IMR-90 (cell line): ENCODE data around the gene STKLD1. TPM values are rescaled to one million over a fixed set of nuclear protein-coding genes. Genes with fewer than 3 reads are reported as not detected.
A peak's percentile ranks its signal among the peaks of the same experiment; 100 is the strongest.

Source experiments
- ATAC-seq: fragments of 200-7000 bp; cut with Tn5 transposase; 2 replicates; pipeline ENCODE4 v1.9.1; 2020; ENCODE audit warnings: low read depth, mild to moderate bottlenecking, moderate library complexity
- BruUV-seq: library from RNA; stranded (reverse); fragments of 400-500 nt; replicated peaks from 2 replicates; lab custom pipeline; 2021; lab: Mats Ljungman, UMichigan
- CTCF ChIA-PET: fragments of 300-600 bp; formaldehyde crosslinking; extraction: SDS; loops from one replicate; lab custom pipeline; 2021; ENCODE audit warnings: antibody characterized with exemption; lab: Yijun Ruan, JAX
- POLR2A ChIA-PET: fragments of 300-600 bp; sonication (Branson Sonifier 250); formaldehyde crosslinking; loops from one replicate; lab custom pipeline; 2022; ENCODE audit warnings: antibody characterized with exemption; ENCODE audit not compliant: unreplicated experiment; lab: Charles Lee
- DNase-seq: peaks from one replicate; pipeline ENCODE4 v3.0.0; 2013
- H2AFZ ChIP-seq: replicated peaks from 2 replicates; pipeline ENCODE3; 2013; ENCODE audit warnings: low read length, mild to moderate bottlenecking; ENCODE audit not compliant: poor library complexity
- H2AK5ac ChIP-seq: 2 replicates; pipeline ENCODE4 v1.6.1; 2013; ENCODE audit warnings: low read depth, low read length, inconsistent platforms
- H2AK9ac ChIP-seq: replicated peaks from 2 replicates; pipeline ENCODE3; 2013; ENCODE audit warnings: mild to moderate bottlenecking, low read depth, low read length, moderate library complexity; ENCODE audit not compliant: poor library complexity
- H2BK120ac ChIP-seq: 2 replicates; pipeline ENCODE4 v1.6.1; 2013; ENCODE audit warnings: low read depth, low read length, inconsistent platforms
- H2BK15ac ChIP-seq: 3 replicates; pipeline ENCODE4 v1.6.1; 2013; ENCODE audit warnings: low read depth, low read length, inconsistent platforms
- H2BK20ac ChIP-seq: 2 replicates; pipeline ENCODE4 v1.6.1; 2013; ENCODE audit warnings: low read depth, mild to moderate bottlenecking, inconsistent platforms, low read length, moderate library complexity
- H2BK5ac ChIP-seq: 2 replicates; pipeline ENCODE4 v1.6.1; 2013; ENCODE audit warnings: mild to moderate bottlenecking, low read depth, low read length, inconsistent platforms; ENCODE audit not compliant: poor library complexity, severe bottlenecking
- H3K14ac ChIP-seq: replicated peaks from 2 replicates; pipeline ENCODE4 v1.6.1; 2013; ENCODE audit warnings: low read depth, low read length, inconsistent platforms
- H3K18ac ChIP-seq: 2 replicates; pipeline ENCODE4 v1.6.1; 2013; ENCODE audit warnings: low read depth, low read length, control low read depth
- H3K23ac ChIP-seq: 2 replicates; pipeline ENCODE4 v1.6.1; 2013; ENCODE audit warnings: low read depth, low read length, inconsistent platforms
- H3K27ac ChIP-seq: 2 replicates; pipeline ENCODE4 v1.5.1; 2013; ENCODE audit warnings: mild to moderate bottlenecking, control low read depth, low read length; ENCODE audit not compliant: insufficient read depth
- H3K27me3 ChIP-seq: 2 replicates; pipeline ENCODE4 v1.6.1; 2013; ENCODE audit warnings: low read length; ENCODE audit not compliant: control insufficient read depth, insufficient read depth
- H3K36me3 ChIP-seq: 2 replicates; pipeline ENCODE4 v1.6.1; 2013; ENCODE audit warnings: low read length, mixed read lengths; ENCODE audit not compliant: control insufficient read depth, insufficient read depth
- H3K4ac ChIP-seq: 2 replicates; pipeline ENCODE4 v1.6.1; 2013; ENCODE audit warnings: low read depth, low read length, inconsistent platforms
- H3K4me1 ChIP-seq: 2 replicates; pipeline ENCODE4 v1.6.1; 2013; ENCODE audit warnings: low read length, mixed read lengths; ENCODE audit not compliant: control insufficient read depth, insufficient read depth
- H3K4me2 ChIP-seq: 2 replicates; pipeline ENCODE4 v1.6.1; 2013; ENCODE audit warnings: low read depth, mild to moderate bottlenecking, control low read depth, low read length, moderate library complexity
- H3K4me3 ChIP-seq: 2 replicates; pipeline ENCODE4 v1.5.1; 2013; ENCODE audit warnings: low read depth, mild to moderate bottlenecking, control low read depth, low read length, moderate library complexity; ENCODE audit not compliant: insufficient read depth
- H3K56ac ChIP-seq: 2 replicates; pipeline ENCODE4 v1.6.1; 2013; ENCODE audit warnings: low read length, inconsistent platforms; ENCODE audit not compliant: insufficient read depth; ENCODE audit errors: extremely low read depth
- H3K79me1 ChIP-seq, 2 experiments: 2 replicates each; pipeline ENCODE4 v1.6.1; 2013; ENCODE audit warnings: low read length in 2 of 2, inconsistent platforms in 1 of 2, low read depth in 1 of 2
- H3K9ac ChIP-seq: 2 replicates; pipeline ENCODE4 v1.6.1; 2013; ENCODE audit warnings: low read depth, low read length, control low read depth
- H3K9me1 ChIP-seq: 2 replicates; pipeline ENCODE4 v1.6.1; 2013; ENCODE audit warnings: low read length, inconsistent platforms; ENCODE audit not compliant: insufficient read depth
- H3K9me3 ChIP-seq: 2 replicates; pipeline ENCODE4 v1.6.1; 2013; ENCODE audit warnings: low read length; ENCODE audit not compliant: control insufficient read depth, insufficient read depth
- H4K20me1 ChIP-seq: 2 replicates; pipeline ENCODE4 v1.6.1; 2013; ENCODE audit warnings: low read length, inconsistent platforms; ENCODE audit not compliant: insufficient read depth
- H4K5ac ChIP-seq: 2 replicates; pipeline ENCODE4 v1.6.1; 2013; ENCODE audit warnings: mild to moderate bottlenecking, low read depth, low read length, control low read depth
- H4K8ac ChIP-seq, 2 experiments: 2 replicates each; pipeline ENCODE4 v1.6.1; 2013; ENCODE audit warnings: low read depth in 2 of 2, low read length in 2 of 2, control low read depth in 1 of 2, inconsistent platforms in 1 of 2
- H4K91ac ChIP-seq: 2 replicates; pipeline ENCODE4 v1.6.1; 2013; ENCODE audit warnings: low read depth, low read length, inconsistent platforms; ENCODE audit not compliant: insufficient read depth
- BHLHE40 ChIP-seq: fragments of 150-350 bp; IDR thresholded peaks from 2 replicates; pipeline ENCODE4 v1.6.1; 2016; ENCODE audit warnings: mild to moderate bottlenecking, low read depth, low read length
- CTCF ChIP-seq: conservative IDR thresholded peaks from 2 replicates; pipeline ENCODE4 v1.5.1; 2012; ENCODE audit warnings: mild to moderate bottlenecking, low read depth, low read length, improper control_type of control experiment
- FOS ChIP-seq: fragments of 150-350 bp; IDR thresholded peaks from 2 replicates; pipeline ENCODE4 v1.6.1; 2016; ENCODE audit warnings: low read depth, low read length
- RAD21 ChIP-seq: IDR thresholded peaks from 2 replicates; pipeline ENCODE4 v1.6.1; 2012; ENCODE audit warnings: low read length, improper control_type of control experiment
- SMC3 ChIP-seq: fragments of 150-350 bp; IDR thresholded peaks from 2 replicates; pipeline ENCODE4 v1.6.1; 2016; ENCODE audit warnings: low read depth, mild to moderate bottlenecking, antibody characterized with exemption, low read length, moderate library complexity
- WGBS, 2 experiments: methylation state at CpG; one replicate each; pipeline versions ENCODE4 v1.1.5 to v1.1.7; 2013; ENCODE audit warnings: missing lambda C conversion rate in 2 of 2; ENCODE audit not compliant: insufficient read length in 1 of 2; ENCODE audit errors: extremely low coverage in 2 of 2; 5-methylcytosine and 5-hydroxymethylcytosine counted together
- dilution Hi-C: fragments of 300-500 bp; cut with HindIII; formaldehyde crosslinking; loops from one replicate; pipeline ENCODE4 v1.14.3; 2018; ENCODE audit warnings: low sequenced_read_pairs; ENCODE audit not compliant: unreplicated experiment
- in situ Hi-C: fragments of 300-500 bp; cut with MboI; formaldehyde crosslinking; loops from 3 replicates; pipeline ENCODE4 v1.14.3; 2019; ENCODE audit warnings: low sequenced_read_pairs, inconsistent platforms, mixed read lengths
- intact Hi-C: fragments of 100-400 bp; cut with micrococcal nuclease; formaldehyde crosslinking; loops from 2 replicates; pipeline ENCODE4 v1.10.0; 2022
- polyA plus RNA-seq, 3 experiments: library from polyadenylated mRNA; depleted of rRNA; stranded (reverse); fragments of >200 nt; gene quantifications; 2 replicates each; pipeline ENCODE4 v1.2.3, GENCODE V29; 2012; ENCODE audit warnings: low replicate concordance in 1 of 3
- total RNA-seq: library from RNA; depleted of rRNA; stranded (reverse); fragments of >200 nt; gene quantifications from 2 replicates; pipeline ENCODE4 v1.2.3, GENCODE V29; 2012

The STKLD1 gene
- total and polyA plus RNA-seq, 2 of the 4 experiments (the other 2 are of a cell fraction) = 0.54 to 0.65 TPM

- ATAC-seq = no peak
- no peak overlapping the region for H3K4me3 ChIP-seq
- no peak for DNase-seq
- no peak overlapping the region for H3K18ac ChIP-seq
- no peak overlapping the region for H4K5ac ChIP-seq
- H3K4ac ChIP-seq = no peak overlapping the region
- POLR2A ChIA-PET = no interaction called here
- intact Hi-C loops (no loop called here), dilution Hi-C loops (no loop called here), in situ Hi-C loops (no loop called here)
- no peak overlapping the region for H2AK5ac ChIP-seq
- H2BK5ac ChIP-seq = no peak overlapping the region
- peaks cover 10% of the 10 kb centered on the region; the same call in 1 of the 2 replicates for H3K4me1 ChIP-seq
- H3K36me3 ChIP-seq = peaks cover 44% of the 10 kb centered on the region
- no TSS peak for BruUV-seq
- 73% methylated on average over 3 of the region's 20 CpGs; no CpG with 5 or more reads in 1 of the 2 experiments for WGBS, 2 experiments
- peaks cover 37 to 87% of the 10 kb centered on the region in 2 experiments for H3K79me1 ChIP-seq
- H3K9ac ChIP-seq = no peak overlapping the region
- no peaks in the 10 kb centered on the region; the same call in 1 of the 2 replicates for H3K9me1 ChIP-seq
- no peak overlapping the region for H2BK20ac ChIP-seq
- no peak overlapping the region for H2AFZ ChIP-seq
- no peak overlapping the region for H4K91ac ChIP-seq
- CTCF ChIA-PET = interaction anchor here (0.7 kb wide), 1 partner anchor 20 kb away, joined by 4 read pairs; no protein-coding TSS in a partner anchor
- H2BK15ac ChIP-seq = no peak overlapping the region
- no peak overlapping the region for H2BK120ac ChIP-seq
- H2AK9ac ChIP-seq = no peak overlapping the region
- H3K9me3 ChIP-seq = no peaks in the 10 kb centered on the region
- no peak overlapping the region for H3K14ac ChIP-seq
- H3K56ac ChIP-seq = no peak overlapping the region
- peak overlapping the region in 1 of 2 experiments; percentile 16; a peak in 1 of 4 replicates for H4K8ac ChIP-seq
- no peak overlapping the region for H3K27ac ChIP-seq
- no peak overlapping the region for H3K4me2 ChIP-seq
- no peaks in the 10 kb centered on the region for H3K27me3 ChIP-seq
- H3K23ac ChIP-seq = no peak overlapping the region
- TF ChIP-seq BHLHE40 (0 out of 2 replicates have a peak, but pooled peaks have one; percentile 10), RAD21 (peak; percentile 49), FOS (no peak), SMC3 (no peak), CTCF (peak; percentile 34)
- H4K20me1 ChIP-seq = peaks cover 56% of the 10 kb centered on the region
Observed at GRCh38 chr9:133359399-133360175, 16.6 kb upstream of the STKLD1 start.
